Stomach (tissue), 9 donors: ENCODE data around the gene ADD2. TPM values are rescaled to one million over a fixed set of nuclear protein-coding genes. Genes with fewer than 3 reads are reported as not detected.

ENCODE experiments used
- DNase-seq, 2 donors: peaks; one replicate each; pipeline versions ENCODE4 v3.0.0 to v3.0.0-alpha.2; 2013 to 2019
- H3K27ac ChIP-seq, 5 donors: fragments of 200-600 bp in 4 of 5; sonication (generic) in 4 of 5; one replicate each; pipeline ENCODE4 v1.5.1; 2013 to 2019; ENCODE audit warnings: mild to moderate bottlenecking in 1 of 5, moderate library complexity in 1 of 5
- H3K27me3 ChIP-seq, 3 donors: fragments of 200-600 bp; sonication (generic); one replicate each; pipeline ENCODE4 v1.5.1; 2017 to 2019; ENCODE audit warnings: mixed run types in 1 of 3
- H3K36me3 ChIP-seq, 4 donors: fragments of 200-600 bp; sonication (generic); 1 replicate in 3 of 4; 2 replicates in 1 of 4; pipeline ENCODE4 v1.5.1; 2016 to 2019
- H3K4me1 ChIP-seq, 4 donors: fragments of 200-600 bp; sonication (generic); one replicate each; pipeline ENCODE4 v1.5.1; 2016 to 2019
- H3K4me3 ChIP-seq, 4 donors: fragments of 200-600 bp; sonication (generic) in 3 of 4; one replicate each; pipeline ENCODE4 v1.5.1; 2016 to 2019; ENCODE audit warnings: mild to moderate bottlenecking in 1 of 4
- H3K9me3 ChIP-seq, 4 donors: fragments of 200-600 bp; sonication (generic); one replicate each; pipeline ENCODE4 v1.5.1; 2016 to 2019
- CTCF ChIP-seq, 7 experiments: fragments of 450-650 bp in 4 of 7; fragments of 200-600 bp in 3 of 7; sonication (generic) in 3 of 7; IDR thresholded peaks; one replicate each; pipeline ENCODE4 v1.5.1; 2016 to 2019; ENCODE audit warnings: antibody characterized with exemption in 7 of 7, control low read depth in 2 of 7, mild to moderate bottlenecking in 1 of 7
- EP300 ChIP-seq: sonication (generic); formaldehyde crosslinking; IDR thresholded peaks from one replicate; pipeline ENCODE4 v1.6.1; 2017; ENCODE audit warnings: antibody characterized with exemption
- POLR2A ChIP-seq, 4 donors: fragments of 450-650 bp; IDR thresholded peaks; one replicate each; pipeline ENCODE4 v1.6.1; 2016; ENCODE audit warnings: antibody characterized with exemption in 4 of 4, control low read depth in 2 of 4, mild to moderate bottlenecking in 1 of 4, moderate library complexity in 1 of 4
- POLR2AphosphoS5 ChIP-seq, 3 donors: sonication (generic); formaldehyde crosslinking; IDR thresholded peaks; one replicate each; pipeline ENCODE4 v1.6.1; 2016; ENCODE audit warnings: antibody characterized with exemption in 3 of 3
- WGBS, 5 donors: extraction: QIAGEN DNeasy Blood & Tissue Kit in 3 of 5; methylation state at CpG; one replicate each; pipeline versions ENCODE4 v1.1.5 to v1.1.7; 2013 to 2018; 5-methylcytosine and 5-hydroxymethylcytosine counted together
- intact Hi-C: fragments of 100-400 bp; cut with DNase I; formaldehyde crosslinking; loops from one replicate; pipeline ENCODE4 v1.15.1; 2023; ENCODE audit warnings: low total_unique reads
- polyA plus RNA-seq, 3 donors: library from polyadenylated mRNA; stranded (reverse); fragments of 200-250 nt; gene quantifications; one replicate each; pipeline ENCODE4 v1.2.3, GENCODE V29; 2013
- total RNA-seq, 5 donors: library from RNA; depleted of rRNA; stranded (reverse); fragments of >200 nt; gene quantifications; one replicate each; pipeline versions ENCODE4 v1.1.0 to v1.2.3, GENCODE V29; 2014 to 2016
- donor health status: healthy with polysubstance abuse.
- donor health status: Bipolar disorder and iron deficiency.
- donor health status: healthy.

ADD2 gene
- total and polyA plus RNA-seq, 8 donors, result 0.12 to 5.5 (median 1.5) TPM; not detected in 2

DNA sequence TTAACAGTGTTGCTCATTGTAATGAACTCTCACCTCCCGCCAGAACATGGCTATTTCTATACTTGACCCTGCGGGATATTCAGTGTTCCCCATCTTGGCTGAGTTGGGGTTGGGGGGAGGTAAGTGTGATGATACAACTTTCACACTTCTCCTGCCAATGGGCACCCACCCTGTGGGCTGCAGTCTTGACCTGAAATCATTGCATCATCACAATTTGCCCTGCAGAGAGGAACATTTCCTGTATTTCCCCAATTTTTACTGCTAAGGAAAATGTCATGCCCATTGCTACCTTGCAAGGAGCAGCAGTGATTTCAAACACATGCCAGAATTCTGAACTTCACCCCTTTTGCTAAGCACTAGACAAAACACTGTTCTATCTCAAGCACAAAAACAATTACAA lies 92.1 kb downstream of the ADD2 start:
- Histone ChIP-seq H3K27ac (no peak overlapping the region), H3K36me3 (no peaks in the 10 kb centered on the region), H3K27me3 (no peaks in the 10 kb centered on the region), H3K9me3 (no peaks in the 10 kb centered on the region), H3K4me1 (no peaks in the 10 kb centered on the region), H3K4me3 (no peak overlapping the region)
- intact Hi-C loops, result no loop called here
- WGBS, 5 donors, result 83 to 95% (median 89%) methylated on average over 2 of the region's 2 CpGs
- no peak for TF ChIP-seq POLR2A (IDR thresholded peaks at IDR 0.05)
- DNase-seq, result no peak

- no peaks in the 10 kb centered on the region for H3K9me3 ChIP-seq
- H3K4me3 ChIP-seq, result no peak overlapping the region
- H3K27me3 ChIP-seq, result no peaks in the 10 kb centered on the region
- no peak for DNase-seq
- H3K36me3 ChIP-seq, result no peaks in the 10 kb centered on the region
- H3K4me1 ChIP-seq, result no peaks in the 10 kb centered on the region
- intact Hi-C loops, result no loop called here
- WGBS, 5 donors, result 90 to 94% (median 91%) methylated on average over 7 to 11 of the region's 11 CpGs
- no peak overlapping the region for H3K27ac ChIP-seq
- TF ChIP-seq EP300 (no peak), CTCF (IDR thresholded peaks at IDR 0.05) (no peak), POLR2A (IDR thresholded peaks at IDR 0.05) (no peak), POLR2AphosphoS5 (IDR thresholded peaks at IDR 0.05) (no peak)
Observed at GRCh38 chr2:70674636-70675430, 93.2 kb downstream of the ADD2 start.

- peak in 1 of 2 donors; percentile 16 for DNase-seq
- 42 to 46% (median 42%) methylated on average over 7 of the region's 7 CpGs for WGBS, 5 donors
- intact Hi-C loops, result no loop called here
- no peak overlapping the region for H3K27ac ChIP-seq
- TF ChIP-seq CTCF (IDR thresholded peaks at IDR 0.05) (no peak), POLR2AphosphoS5 (IDR thresholded peaks at IDR 0.05) (no peak), EP300 (no peak), POLR2A (IDR thresholded peaks at IDR 0.05) (no peak)
- H3K27me3 ChIP-seq, result no peaks in the 10 kb centered on the region
- no peaks in the 10 kb centered on the region for H3K9me3 ChIP-seq
- H3K4me1 ChIP-seq, result no peaks in the 10 kb centered on the region
- no peaks in the 10 kb centered on the region for H3K36me3 ChIP-seq
- H3K4me3 ChIP-seq, result no peak overlapping the region
Observed at GRCh38 chr2:70673041-70673647, 94.9 kb downstream of the ADD2 start.

DNA sequence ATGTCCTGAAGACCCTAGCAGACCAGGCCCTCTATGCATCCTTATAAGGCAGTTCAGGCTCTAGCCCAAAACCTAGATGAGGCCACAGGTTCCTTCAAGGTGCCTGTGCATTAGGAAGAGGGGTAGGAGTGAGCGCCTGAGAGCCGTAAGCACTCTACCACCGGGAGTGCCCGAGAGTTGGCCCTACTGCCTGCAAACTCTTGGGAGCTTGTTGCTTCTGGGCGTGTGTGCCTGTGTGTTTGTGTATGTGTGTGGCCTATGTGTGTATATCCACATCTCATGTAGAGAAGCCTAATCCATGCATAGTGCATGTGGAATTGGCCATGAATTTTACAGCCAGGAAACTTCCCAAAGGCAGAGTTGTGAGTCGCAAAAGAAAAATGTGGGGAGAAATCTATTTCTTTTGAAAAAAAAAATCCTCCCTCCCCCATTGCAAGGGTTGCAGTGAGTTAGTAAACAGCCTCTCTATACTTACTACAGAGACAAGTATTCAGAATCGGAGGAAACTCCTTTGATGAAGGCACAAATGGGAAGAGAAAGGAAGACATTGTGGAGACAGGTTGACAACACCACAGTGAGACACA lies 96.8 kb downstream of the ADD2 start:
- no peak for DNase-seq

More for the DNA sequence above, 96.8 kb downstream of the ADD2 start:
- Histone ChIP-seq H3K9me3 (no peaks in the 10 kb centered on the region), H3K27me3 (no peaks in the 10 kb centered on the region), H3K36me3 (no peaks in the 10 kb centered on the region), H3K4me3 (no peak overlapping the region), H3K27ac (no peak overlapping the region), H3K4me1 (no peaks in the 10 kb centered on the region)
- whole genome bisulfite sequencing, 5 donors, result 80 to 88% (median 86%) methylated on average over 4 to 7 of the region's 7 CpGs
- intact Hi-C loops, result no loop called here
- TF ChIP-seq POLR2AphosphoS5 (IDR thresholded peaks at IDR 0.05) (no peak), EP300 (no peak), POLR2A (IDR thresholded peaks at IDR 0.05) (no peak), CTCF (IDR thresholded peaks at IDR 0.05) (no peak)
